ENCODE measurements around the gene C1orf141. TPM values are rescaled to one million over a fixed set of nuclear protein-coding genes. Genes with fewer than 3 reads are reported as not detected.

C1orf141 gene
- total RNA-seq, 1 donor from 2014 or later: under 0.01 TPM

GRCh38 chr1:67044631-67045270, 90.0 kb downstream of the C1orf141 start:
- FAIRE-seq (no peak), DNase-seq (ENCODE audit: low spot score in 2 of 2) (no peak)

- DNase-seq (ENCODE audit: low spot score in 2 of 2) (no peak), FAIRE-seq (no peak)
These were observed 91.4 kb downstream of the C1orf141 start for GRCh38 chr1:67043366-67043765.

Small RNA genes lying within 50 kb of the gene (small RNA-seq; reads per million reads assigned to genes)
- gene RF00322: not detected

Other genes starting within 250 kb of the C1orf141 start
- gene DNAI4, start 210.1 kb downstream of the C1orf141 start, total RNA-seq: 42.4 TPM
- 37.1 TPM for gene MIER1, start 210.0 kb downstream of the C1orf141 start, total RNA-seq
- 9.4 TPM for gene SLC35D1, start 80.8 kb downstream of the C1orf141 start, total RNA-seq
- gene IL23R, start 31.5 kb upstream of the C1orf141 start, total RNA-seq: not detected
- 7.3 TPM for gene IL12RB2, start 172.9 kb upstream of the C1orf141 start, total RNA-seq

Data from frontal cortex (tissue), 4 donors.